H54 (cell line): ENCODE measurements around the gene CTAGE9.
"Not testable (repeated sequence)": the region's sequence is repeated elsewhere in the genome, so short reads cannot be mapped to it uniquely, and the experiment has no call there.

Experiments
- DNase-seq: peaks from one replicate; pipeline ENCODE4 v3.0.0; 2011; ENCODE audit warnings: low spot score, mixed read lengths; ENCODE audit not compliant: insufficient read length
- FAIRE-seq: peaks from 3 replicates; lab custom pipeline; 2011; peaks lifted over from hg19 to GRCh38; lab: Jason Lieb, UNC
- POLR2A ChIP-seq: IDR thresholded peaks from 2 replicates; pipeline ENCODE4 v1.6.1; 2011; ENCODE audit warnings: low read depth, mild to moderate bottlenecking, low read length

Gene CTAGE9

DNA sequence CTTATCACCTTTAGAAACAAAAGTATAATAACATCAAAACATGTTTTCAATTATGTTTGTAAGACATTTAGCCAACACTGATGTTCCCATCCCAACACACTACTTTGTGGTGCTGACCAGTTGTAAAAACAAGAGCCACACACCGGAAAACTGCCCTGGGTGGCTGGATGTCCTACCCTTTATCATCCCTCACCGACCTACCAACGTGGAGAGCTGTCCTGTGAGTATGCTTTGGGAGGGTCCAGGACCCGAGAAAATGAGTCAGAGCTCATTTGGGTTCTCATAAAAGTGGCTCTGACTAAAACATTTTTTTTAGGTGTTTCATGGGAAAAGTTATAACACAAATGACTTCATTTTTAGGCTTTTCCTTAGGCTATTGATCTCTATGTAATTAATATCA is 29.3 kb upstream of the CTAGE9 start:
- no peak for TF ChIP-seq POLR2A
- no peak for FAIRE-seq
- no peak for DNase-seq

GRCh38 chr6:131739136-131739535 is 28.3 kb upstream of the CTAGE9 start:
- no peak for DNase-seq
- TF ChIP-seq POLR2A: no peak
- FAIRE-seq: no peak

DNA sequence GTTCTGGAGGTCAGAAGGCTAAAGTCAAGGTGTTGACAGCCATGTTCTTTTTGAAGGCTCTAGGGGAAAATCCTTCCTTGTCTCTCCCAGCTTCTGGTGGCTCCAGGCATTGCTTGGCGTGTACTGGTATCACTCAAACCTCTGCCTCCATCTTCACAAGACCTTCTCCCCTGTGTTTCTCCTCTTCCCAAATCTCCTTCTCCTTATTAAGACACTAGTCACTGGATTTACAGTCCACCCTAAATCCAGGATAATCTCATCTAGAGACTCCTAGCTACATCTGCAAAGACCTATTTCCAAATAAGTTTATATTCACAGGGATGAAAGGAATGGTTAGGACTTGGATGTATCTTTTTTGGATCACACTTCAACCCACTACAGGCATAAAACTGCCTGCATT is 26.0 kb upstream of the CTAGE9 start:
- TF ChIP-seq POLR2A: no peak
- DNase-seq: no peak
- no peak for FAIRE-seq

DNA sequence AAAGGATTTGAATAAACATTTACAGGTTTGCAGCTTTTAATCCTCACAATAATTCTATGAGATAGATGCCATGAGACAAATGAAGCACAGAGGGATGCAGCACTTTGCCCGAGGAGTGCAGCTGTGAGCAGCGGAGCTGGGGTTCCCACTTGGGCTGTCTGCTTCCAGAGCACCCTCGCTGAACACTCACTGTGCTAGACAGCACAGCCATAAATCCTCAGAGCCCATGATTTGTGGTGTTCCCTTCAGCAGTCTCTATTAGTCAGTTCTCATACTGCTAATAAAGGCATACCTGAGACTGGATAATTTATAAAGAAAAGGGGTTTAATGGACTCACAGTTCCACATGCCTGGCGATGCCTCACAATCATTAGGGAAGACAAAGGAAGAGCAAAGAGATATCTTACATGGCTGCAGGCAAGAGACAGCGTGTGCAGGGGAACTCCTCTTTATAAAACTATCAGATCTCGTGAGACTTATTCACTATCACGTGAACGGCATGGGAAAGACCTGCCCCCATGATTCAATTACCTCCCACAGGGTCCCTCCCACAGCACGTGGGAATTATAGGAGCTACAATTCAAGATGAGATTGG is 25.3 kb upstream of the CTAGE9 start:
- no peak for FAIRE-seq

DNA sequence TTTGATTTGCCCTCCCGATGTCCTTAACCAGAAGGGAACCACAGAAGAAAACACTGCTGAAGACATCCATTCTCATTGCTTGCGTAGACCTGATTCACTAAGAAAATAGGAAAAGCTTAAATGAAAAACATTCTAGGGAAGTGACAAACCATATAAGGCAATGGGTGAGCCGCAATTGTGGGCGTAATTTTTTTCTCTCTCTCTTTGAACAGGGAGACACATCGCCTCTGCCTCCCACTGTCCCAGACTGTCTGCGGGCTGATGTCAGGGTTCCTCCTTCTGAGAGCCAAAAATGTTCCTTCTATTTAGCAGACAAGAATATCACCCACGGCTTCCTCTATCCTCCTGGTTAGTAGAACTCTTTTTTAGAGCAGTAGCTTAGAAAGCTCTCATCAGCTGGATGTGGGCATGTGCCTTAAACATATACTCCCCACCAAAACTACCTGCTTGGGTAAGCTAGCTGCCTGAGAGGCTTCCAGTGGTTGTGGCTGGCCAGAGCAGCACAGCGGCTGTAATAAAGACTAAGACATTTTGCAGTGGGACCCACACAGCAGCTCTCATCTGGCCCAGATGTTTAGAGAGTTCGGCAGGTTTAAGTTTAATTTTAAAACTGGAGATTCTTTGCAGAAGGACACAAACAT is 22.7 kb upstream of the CTAGE9 start:
- FAIRE-seq (peak; percentile 6), DNase-seq (peak; percentile 7)
- no peak for TF ChIP-seq POLR2A

More for the DNA sequence above, 25.3 kb upstream of the CTAGE9 start:
- DNase-seq: no peak
- no peak for TF ChIP-seq POLR2A

DNA sequence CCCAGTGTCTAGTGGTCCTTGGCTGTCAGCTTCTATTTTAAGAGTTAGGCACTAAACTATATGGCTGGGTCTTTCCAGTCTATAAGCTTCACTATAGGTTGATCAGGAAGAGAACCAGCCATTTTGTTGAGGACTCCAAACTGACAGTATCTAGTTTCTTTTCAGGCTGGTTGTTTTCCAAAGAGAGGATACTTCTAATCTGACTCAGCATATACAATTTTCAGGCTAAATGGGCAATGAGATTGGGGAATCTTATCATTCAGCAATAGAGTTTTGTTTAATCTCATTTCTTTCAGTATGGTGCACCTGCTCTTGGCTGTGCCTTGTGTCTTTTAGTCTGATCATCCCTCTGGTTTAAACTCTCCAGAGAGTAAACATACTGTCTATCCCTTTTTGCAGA is 20.4 kb upstream of the CTAGE9 start:
- no peak for FAIRE-seq

DNA sequence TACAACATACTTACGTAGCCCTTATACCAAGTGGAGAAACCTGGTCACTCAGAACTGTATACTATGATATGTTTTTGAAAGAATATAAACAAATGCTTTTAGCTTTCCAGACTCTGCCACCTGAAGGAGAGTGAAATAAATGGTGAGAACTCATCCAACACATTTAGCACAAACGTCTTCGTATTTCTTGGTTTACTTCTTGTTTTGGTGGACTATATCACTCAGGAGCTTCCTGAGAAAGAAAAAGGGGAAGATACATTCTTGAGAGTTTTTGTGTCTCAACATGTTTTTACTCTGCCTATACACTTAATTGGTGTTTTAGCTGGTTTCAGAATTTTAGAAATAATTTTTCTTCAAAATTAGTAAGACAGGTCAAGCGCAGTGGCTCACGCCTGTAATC is 19.4 kb upstream of the CTAGE9 start:
- no peak for TF ChIP-seq POLR2A
- no peak for FAIRE-seq
- no peak for DNase-seq

More for the DNA sequence above, 20.4 kb upstream of the CTAGE9 start:
- no peak for TF ChIP-seq POLR2A
- DNase-seq: no peak

DNA sequence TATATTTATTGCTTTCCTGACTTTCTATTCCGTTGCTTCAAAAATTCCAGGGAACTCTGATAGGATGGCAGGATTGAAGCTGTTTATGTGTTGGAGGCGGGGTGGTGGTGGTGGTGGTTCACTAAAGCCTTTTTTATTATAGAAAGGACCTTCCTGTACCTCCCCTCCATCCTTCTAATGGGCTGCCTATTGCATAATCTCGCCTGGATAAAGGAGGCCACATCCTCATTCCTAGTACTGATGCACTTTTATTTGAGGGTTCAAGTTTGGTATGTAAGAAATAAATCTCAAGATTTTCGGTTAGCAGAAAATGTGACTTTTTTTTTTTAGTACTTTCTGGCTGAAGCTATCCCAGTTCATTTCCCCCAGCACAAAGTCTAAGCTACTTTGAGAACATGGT is 18.7 kb upstream of the CTAGE9 start:
- TF ChIP-seq POLR2A: no peak
- no peak for FAIRE-seq
- DNase-seq: no peak

GRCh38 chr6:131728296-131728939 is 17.6 kb upstream of the CTAGE9 start:
- DNase-seq (no peak), FAIRE-seq (no peak)
- no peak for TF ChIP-seq POLR2A

- TF ChIP-seq POLR2A: no peak
- FAIRE-seq (no peak), DNase-seq (no peak)
These were observed 17.1 kb upstream of the CTAGE9 start for GRCh38 chr6:131727868-131728267.

DNA sequence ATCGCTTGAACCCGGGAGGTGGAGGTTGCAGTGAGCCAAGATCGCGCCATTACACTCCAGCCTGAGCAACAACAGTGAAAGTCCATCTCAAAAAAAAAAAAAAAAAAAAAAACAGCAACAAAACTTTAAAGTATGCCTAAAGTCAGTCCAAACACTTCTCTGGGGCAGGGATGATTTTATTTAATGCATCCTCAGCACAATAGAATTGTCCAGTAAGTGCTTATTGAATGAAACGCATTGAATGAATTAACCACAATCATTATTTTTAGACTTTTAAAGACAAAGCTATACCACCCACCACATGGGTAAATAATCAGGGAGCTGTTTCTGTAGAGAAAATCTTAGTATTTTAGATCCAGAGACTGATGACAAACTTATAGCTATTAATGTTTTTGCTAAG is 16.6 kb upstream of the CTAGE9 start:
- no peak for TF ChIP-seq POLR2A
- DNase-seq: no peak
- no peak for FAIRE-seq

DNA sequence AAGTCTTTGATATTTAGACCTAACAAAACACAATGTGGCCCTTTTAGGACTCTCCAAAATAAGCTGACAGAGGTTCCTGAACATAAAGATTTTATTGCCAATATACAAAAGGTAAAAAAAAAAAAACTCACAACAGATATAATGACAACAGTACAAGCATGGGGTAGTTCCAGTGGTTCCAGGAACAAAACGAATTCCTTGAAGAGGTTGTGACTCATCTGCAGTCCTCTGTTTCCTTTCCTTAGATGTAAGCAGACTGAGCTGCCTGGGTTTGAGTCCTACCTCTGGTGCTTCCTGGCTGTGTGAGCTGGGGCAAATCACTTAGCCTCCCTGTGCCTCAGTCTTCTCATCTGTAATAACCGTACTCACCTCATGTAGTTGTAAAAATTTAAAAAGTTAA is 13.3 kb upstream of the CTAGE9 start:
- FAIRE-seq (no peak), DNase-seq (no peak)
- no peak for TF ChIP-seq POLR2A

DNA sequence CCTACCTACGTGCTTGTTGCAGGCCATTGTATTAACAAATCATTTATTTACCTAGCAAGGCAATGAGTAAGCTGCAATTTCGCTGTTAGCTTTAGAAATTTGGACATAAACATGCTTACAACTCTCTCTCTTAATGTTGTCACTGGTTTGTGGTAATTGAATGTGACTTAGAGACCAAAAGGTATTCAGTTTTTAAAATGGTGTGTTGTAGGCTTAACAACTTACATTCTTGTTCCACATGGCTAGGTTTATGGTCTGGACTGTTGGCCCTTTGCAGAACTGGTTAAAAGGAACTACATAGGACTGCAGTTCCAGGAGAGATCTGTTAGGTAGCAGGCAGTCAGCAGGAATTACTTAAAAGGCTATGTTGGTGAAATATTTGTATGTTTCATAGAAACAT is 10.3 kb upstream of the CTAGE9 start:
- TF ChIP-seq POLR2A: no peak
- DNase-seq: no peak
- FAIRE-seq: no peak

DNA sequence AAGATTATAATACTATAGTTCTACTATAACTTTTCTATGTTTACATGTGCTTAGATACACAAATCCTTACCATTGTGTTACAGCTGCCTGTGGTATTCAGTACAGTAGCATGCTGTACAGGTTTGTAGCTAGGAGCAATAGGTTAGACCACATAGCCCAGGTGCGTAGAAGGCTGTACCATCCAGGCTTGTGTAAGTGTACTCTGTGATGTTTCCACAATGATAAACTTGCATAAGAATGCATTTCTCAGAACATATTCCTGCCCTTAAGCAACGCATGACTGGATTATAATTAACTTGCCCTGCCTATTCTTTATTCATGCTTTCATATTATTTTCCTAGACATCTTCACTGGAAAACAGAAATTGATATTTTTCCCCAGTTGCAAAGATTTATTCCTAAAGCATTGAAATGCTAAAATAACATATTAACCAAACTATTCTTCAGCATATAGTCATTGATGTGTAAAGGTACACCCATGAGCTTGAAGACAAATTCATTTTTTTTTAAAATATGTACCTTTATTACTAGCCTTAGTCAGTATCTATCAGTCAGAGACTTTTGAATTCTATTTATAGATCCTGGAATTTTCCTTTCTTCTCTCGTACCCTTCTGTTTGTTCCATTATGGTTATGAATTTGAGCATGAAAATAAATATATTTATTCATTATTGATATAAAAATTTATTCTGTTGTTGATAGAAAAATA is 7.2 kb upstream of the CTAGE9 start:
- TF ChIP-seq POLR2A: no peak
- FAIRE-seq (no peak), DNase-seq (no peak)

GRCh38 chr6:131715567-131715966 is 4.8 kb upstream of the CTAGE9 start:
- not testable (repeated sequence) for DNase-seq, FAIRE-seq

DNA sequence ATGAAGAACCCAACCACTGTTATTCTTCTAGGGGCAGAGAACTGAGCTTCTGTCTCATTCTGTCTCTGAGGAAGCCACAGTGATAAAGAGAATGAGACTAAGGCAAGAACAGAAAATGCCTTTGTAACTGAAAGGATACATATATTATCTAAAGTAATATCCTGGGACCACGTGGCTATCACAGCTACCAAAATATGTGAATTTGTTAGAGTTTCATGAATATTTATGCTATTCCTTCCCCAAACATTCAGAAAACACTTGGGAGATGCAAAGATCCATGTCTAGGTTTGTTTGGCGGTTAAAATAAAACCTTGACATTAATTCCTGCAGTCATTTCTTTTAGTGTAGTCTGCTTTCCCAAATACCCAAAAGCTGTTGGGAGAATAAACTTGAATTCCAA is 6.9 kb downstream of the CTAGE9 start:
- FAIRE-seq, DNase-seq: not testable (repeated sequence)

DNA sequence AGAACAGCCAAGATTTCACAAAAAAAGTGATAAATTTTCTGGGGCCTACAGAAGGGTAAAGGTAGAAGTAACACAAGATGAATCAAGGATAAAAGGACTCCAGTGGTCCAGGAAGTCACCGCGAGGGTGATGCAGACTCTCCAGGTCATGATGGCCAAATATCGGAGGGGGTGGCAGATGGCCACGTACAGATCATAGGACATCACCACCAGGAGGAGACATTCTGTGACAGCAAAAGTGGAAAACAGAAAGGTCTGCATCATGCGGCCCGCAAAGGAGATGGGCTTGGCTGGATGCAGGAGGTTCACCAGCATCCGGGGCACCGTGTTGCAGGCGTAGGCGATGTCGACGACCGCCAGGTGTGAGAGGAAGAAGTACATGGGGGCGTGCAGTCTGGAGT is 10.0 kb downstream of the CTAGE9 start:
- not testable (repeated sequence) for DNase-seq, FAIRE-seq
